Measurements from ENCODE around the gene SLC35D2. TPM values are rescaled to one million over a fixed set of nuclear protein-coding genes. Genes with fewer than 3 reads are reported as not detected.

Gene SLC35D2
- total and polyA plus RNA-seq, 2 experiments from 2014 or later, result 24.5 to 25.7 TPM

DNA sequence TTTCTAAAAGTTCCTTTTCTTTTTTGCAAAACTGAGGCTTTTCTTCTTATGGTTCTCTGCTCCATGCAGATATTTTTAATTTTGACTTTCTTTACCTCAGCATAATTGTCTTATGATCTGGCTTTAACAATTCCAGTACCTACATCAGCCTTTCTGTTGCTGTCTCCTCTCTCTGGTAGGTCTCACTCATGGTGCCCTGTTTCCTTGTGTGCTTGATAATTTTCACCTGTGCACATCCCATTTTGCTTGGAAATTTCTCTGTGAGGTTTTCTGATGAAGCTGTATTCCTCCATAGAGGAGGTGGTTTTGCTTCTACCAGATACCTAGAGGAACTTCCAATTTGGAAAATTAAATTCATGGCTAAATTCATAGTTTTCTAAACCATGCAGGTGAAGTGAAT is 79.3 kb downstream of the SLC35D2 start:
- TF ChIP-seq, protein P1, sequence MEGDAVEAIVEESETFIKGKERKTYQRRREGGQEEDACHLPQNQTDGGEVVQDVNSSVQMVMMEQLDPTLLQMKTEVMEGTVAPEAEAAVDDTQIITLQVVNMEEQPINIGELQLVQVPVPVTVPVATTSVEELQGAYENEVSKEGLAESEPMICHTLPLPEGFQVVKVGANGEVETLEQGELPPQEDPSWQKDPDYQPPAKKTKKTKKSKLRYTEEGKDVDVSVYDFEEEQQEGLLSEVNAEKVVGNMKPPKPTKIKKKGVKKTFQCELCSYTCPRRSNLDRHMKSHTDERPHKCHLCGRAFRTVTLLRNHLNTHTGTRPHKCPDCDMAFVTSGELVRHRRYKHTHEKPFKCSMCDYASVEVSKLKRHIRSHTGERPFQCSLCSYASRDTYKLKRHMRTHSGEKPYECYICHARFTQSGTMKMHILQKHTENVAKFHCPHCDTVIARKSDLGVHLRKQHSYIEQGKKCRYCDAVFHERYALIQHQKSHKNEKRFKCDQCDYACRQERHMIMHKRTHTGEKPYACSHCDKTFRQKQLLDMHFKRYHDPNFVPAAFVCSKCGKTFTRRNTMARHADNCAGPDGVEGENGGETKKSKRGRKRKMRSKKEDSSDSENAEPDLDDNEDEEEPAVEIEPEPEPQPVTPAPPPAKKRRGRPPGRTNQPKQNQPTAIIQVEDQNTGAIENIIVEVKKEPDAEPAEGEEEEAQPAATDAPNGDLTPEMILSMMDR (IDR thresholded peaks at IDR 0.05; ENCODE audit: low read depth, low read length), result no peak
- Histone ChIP-seq H3K27me3 (no peaks in the 10 kb centered on the region), H3K4me3 (no peak overlapping the region), H3K4me1 (ENCODE audit: low read depth) (no peaks in the 10 kb centered on the region), H3K27ac (no peak overlapping the region), H3K36me3 (no peaks in the 10 kb centered on the region), H3K9me3 (ENCODE audit: low read depth) (no peaks in the 10 kb centered on the region)
- DNase-seq (ENCODE audit: low read depth in 1 of 2, low spot score in 1 of 2), result no peak

DNA sequence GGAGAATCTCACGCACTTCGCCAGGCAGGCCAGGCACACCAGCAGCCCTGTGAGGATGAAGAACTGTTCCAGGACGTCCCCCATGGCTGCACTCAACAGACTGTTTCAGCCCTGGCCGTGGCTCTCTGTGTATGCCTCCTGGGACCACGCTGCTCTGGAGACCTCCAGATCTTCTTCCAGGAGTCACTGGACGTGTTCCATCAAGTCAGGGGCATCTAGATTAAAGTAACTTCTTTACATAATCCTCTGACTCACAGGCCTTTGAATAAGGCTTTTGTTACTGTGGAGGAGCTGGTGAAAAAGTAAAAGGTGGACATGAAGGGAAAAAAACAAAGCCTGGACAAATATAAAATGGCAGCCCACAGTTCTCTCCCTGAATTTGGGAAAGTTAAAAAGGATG is 81.5 kb downstream of the SLC35D2 start, which contains the start of gene HSD17B3:
Gene HSD17B3, minus strand, starts transcription at position 156 of the 400 bp plus-strand sequence. Its CDS starts 72 bp downstream, at position 84.
- no peaks in the 10 kb centered on the region for H3K9me3 ChIP-seq (ENCODE audit: low read depth)
- no peaks in the 10 kb centered on the region for H3K36me3 ChIP-seq
- TF ChIP-seq, protein P1 (IDR thresholded peaks at IDR 0.05; ENCODE audit: low read depth, low read length), result no peak
- DNase-seq (ENCODE audit: low read depth in 1 of 2, low spot score in 1 of 2), result peak in 1 of 2 donors; percentile 55
- H3K4me3 ChIP-seq, result no peak within 1 kb of the TSS
- no peaks in the 10 kb centered on the region for H3K27me3 ChIP-seq
- no peaks in the 10 kb centered on the region for H3K4me1 ChIP-seq (ENCODE audit: low read depth)
- H3K27ac ChIP-seq, result no peak within 1 kb of the TSS

DNA sequence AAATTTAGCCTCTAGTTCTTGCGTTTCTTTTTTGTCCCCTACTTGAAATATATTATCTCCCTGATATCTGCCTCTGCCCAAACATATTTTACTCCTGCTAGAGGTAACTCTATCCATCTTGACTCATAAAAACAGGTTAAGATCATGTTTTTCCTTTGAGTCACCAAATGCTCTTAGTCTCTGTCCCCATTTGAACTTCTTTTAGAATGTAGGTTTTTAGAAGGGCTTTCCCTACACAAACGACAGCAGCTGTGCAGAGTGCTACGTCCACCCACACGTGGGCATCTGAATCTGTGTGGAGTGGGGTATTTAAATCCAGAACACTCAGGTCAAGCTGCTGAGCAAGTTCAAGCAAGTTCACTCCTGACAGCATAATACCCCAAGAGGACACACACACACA is 83.7 kb downstream of the SLC35D2 start:
- no peaks in the 10 kb centered on the region for H3K4me1 ChIP-seq (ENCODE audit: low read depth)
- no peaks in the 10 kb centered on the region for H3K36me3 ChIP-seq
- no peak overlapping the region for H3K27ac ChIP-seq
- TF ChIP-seq, protein P1 (IDR thresholded peaks at IDR 0.05; ENCODE audit: low read depth, low read length), result no peak
- H3K27me3 ChIP-seq, result no peaks in the 10 kb centered on the region
- DNase-seq (ENCODE audit: low read depth in 1 of 2, low spot score in 1 of 2), result peak in 1 of 2 donors; percentile 3
- no peaks in the 10 kb centered on the region for H3K9me3 ChIP-seq (ENCODE audit: low read depth)
- no peak overlapping the region for H3K4me3 ChIP-seq

DNA sequence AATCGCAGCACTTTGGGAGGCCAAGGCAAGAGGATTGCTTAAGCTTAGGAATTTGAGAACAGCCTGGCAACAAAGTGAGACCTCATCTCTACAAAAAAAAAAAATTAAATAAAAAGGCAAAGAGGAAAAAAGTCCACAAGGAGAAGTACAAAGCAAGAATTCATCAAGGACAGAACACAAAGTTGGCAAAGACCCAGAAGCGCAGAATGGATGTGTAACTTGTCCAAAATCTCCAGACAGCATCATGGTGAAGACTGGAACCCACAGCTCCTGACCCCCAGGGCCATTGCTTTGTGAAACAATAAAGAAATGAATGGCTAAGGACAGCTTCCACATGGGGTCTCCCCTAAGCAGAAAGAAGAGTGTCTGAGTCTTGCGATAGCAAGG is 89.4 kb downstream of the SLC35D2 start:
- no peaks in the 10 kb centered on the region for H3K27me3 ChIP-seq
- no peaks in the 10 kb centered on the region for H3K36me3 ChIP-seq
- TF ChIP-seq, protein P1 (IDR thresholded peaks at IDR 0.05; ENCODE audit: low read depth, low read length), result no peak
- H3K27ac ChIP-seq, result no peak overlapping the region
- H3K9me3 ChIP-seq (ENCODE audit: low read depth), result no peaks in the 10 kb centered on the region
- H3K4me3 ChIP-seq, result no peak overlapping the region
- no peaks in the 10 kb centered on the region for H3K4me1 ChIP-seq (ENCODE audit: low read depth)
- peak in 1 of 2 donors; percentile 17 for DNase-seq (ENCODE audit: low read depth in 1 of 2, low spot score in 1 of 2)

DNA sequence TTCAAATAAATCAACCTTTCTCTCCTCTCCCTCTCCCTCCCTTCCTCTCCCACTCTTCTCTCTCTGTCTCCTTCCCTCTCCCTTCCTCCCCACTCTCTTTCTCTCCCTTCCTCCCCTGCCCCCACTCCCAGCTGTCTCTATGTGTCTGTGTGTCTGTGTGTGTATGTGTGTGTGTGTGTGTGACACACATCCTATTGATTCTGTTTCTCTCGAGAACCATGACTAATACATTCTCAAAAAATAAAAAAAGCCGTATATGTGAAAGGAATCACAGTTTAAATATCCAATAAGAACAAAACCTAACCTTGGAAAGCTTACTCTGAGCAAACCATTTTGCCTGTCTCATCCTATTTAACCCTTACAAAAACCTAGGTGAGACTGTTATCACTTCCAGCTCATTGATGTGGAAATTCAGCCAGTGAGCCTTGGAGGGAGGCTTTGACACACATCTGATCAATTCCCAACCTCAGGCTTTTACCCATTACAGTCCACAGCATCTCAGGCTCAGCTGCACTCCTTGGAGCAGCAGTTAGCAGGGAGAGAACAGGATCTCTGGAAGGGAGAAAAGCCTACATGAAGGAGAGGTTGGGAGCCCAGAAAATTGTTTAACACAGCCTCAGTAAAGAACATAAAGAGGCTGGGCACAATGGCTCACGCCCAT is 89.9 kb downstream of the SLC35D2 start:
- TF ChIP-seq, protein P1 (IDR thresholded peaks at IDR 0.05; ENCODE audit: low read depth, low read length), result no peak
- DNase-seq (ENCODE audit: low read depth in 1 of 2, low spot score in 1 of 2), result peak in 1 of 2 donors; percentile 45
- Histone ChIP-seq H3K27me3 (no peaks in the 10 kb centered on the region), H3K4me3 (no peak overlapping the region), H3K27ac (no peak overlapping the region), H3K4me1 (ENCODE audit: low read depth) (no peaks in the 10 kb centered on the region), H3K36me3 (no peaks in the 10 kb centered on the region), H3K9me3 (ENCODE audit: low read depth) (no peaks in the 10 kb centered on the region)

Measured in cardiac muscle cell (in vitro differentiated cells and primary cell).